MM.1S (cell line): Measurements from ENCODE around the gene PMPCA.

Source experiments
- EZH2 ChIP-seq: fragments of 300-600 bp; sonication (generic); optimal IDR thresholded peaks from 2 replicates; pipeline ENCODE3; 2017; ENCODE audit warnings: low read depth, mild to moderate bottlenecking, antibody characterized with exemption, low read length, mixed read lengths
- EZH2phosphoT487 ChIP-seq: fragments of 300-600 bp; sonication (generic); IDR thresholded peaks from 2 replicates; pipeline ENCODE4 v1.6.1; 2018; ENCODE audit warnings: antibody characterized with exemption, low read length
- TF ChIP-seq, protein P1 (sequence below): fragments of 300-600 bp; sonication (generic); IDR thresholded peaks from 2 replicates; pipeline ENCODE4 v1.5.1; 2016; ENCODE audit warnings: antibody characterized with exemption, low read length, mixed read lengths

DNA sequence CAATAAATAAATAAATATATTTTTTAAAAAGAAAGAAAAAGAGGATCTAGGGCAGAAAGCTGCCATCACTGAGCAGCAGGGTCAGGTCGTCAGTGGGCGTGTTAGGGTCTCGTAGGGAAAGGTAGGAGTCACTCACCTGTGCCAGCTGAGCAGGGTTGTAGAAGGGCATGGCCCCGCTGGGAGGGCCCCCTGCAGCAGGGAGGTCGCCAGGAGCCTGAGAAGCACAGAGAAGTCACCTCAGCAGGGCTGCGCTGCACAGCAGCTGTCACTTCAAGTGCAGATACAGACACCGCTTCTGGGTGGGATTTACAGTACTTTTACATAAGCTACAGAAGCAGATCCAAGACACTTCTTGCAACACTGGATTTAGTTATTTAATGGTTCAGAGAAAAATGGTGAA is 33.2 kb downstream of the PMPCA start:
- TF ChIP-seq, protein P1, sequence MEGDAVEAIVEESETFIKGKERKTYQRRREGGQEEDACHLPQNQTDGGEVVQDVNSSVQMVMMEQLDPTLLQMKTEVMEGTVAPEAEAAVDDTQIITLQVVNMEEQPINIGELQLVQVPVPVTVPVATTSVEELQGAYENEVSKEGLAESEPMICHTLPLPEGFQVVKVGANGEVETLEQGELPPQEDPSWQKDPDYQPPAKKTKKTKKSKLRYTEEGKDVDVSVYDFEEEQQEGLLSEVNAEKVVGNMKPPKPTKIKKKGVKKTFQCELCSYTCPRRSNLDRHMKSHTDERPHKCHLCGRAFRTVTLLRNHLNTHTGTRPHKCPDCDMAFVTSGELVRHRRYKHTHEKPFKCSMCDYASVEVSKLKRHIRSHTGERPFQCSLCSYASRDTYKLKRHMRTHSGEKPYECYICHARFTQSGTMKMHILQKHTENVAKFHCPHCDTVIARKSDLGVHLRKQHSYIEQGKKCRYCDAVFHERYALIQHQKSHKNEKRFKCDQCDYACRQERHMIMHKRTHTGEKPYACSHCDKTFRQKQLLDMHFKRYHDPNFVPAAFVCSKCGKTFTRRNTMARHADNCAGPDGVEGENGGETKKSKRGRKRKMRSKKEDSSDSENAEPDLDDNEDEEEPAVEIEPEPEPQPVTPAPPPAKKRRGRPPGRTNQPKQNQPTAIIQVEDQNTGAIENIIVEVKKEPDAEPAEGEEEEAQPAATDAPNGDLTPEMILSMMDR = no peak
- TF ChIP-seq EZH2 (no peak), EZH2phosphoT487 (no peak)
